Measurements from ENCODE around the gene CTXN1. TPM values are rescaled to one million over a fixed set of nuclear protein-coding genes. Genes with fewer than 3 reads are reported as not detected.

The CTXN1 gene
- total RNA-seq, 2 donors from 2014 or later = 1.5 to 4.4 TPM

GRCh38 chr19:7928741-7929701, 3.1 kb upstream of the CTXN1 start:
- H3K4me1 ChIP-seq = no peaks in the 10 kb centered on the region
- no peak overlapping the region for H3K9ac ChIP-seq (ENCODE audit: low read depth in 2 of 2, low read length in 2 of 2)
- no peak overlapping the region for H3K4me3 ChIP-seq
- H3K36me3 ChIP-seq = peaks cover 24% of the 10 kb centered on the region
- intact Hi-C loops (cut with DNase I) = loop anchor here (10.0 kb wide), 1 partner anchor 74 kb away; no protein-coding TSS in a partner anchor
- peak overlapping the region; percentile 44 for H3K27ac ChIP-seq
- no peak for TF ChIP-seq CTCF (IDR thresholded peaks at IDR 0.05)
- no peaks in the 10 kb centered on the region for H3K27me3 ChIP-seq
- DNase-seq = no peak
- no peaks in the 10 kb centered on the region for H3K9me3 ChIP-seq

GRCh38 chr19:7928334-7928706, 2.4 kb upstream of the CTXN1 start:
- Histone ChIP-seq H3K36me3 (peaks cover 18% of the 10 kb centered on the region), H3K4me1 (no peaks in the 10 kb centered on the region), H3K27ac (no peak overlapping the region), H3K9ac (ENCODE audit: low read depth in 2 of 2, low read length in 2 of 2) (no peak overlapping the region), H3K4me3 (no peak overlapping the region), H3K9me3 (no peaks in the 10 kb centered on the region), H3K27me3 (no peaks in the 10 kb centered on the region)
- intact Hi-C loops (cut with DNase I) = loop anchor here (10.0 kb wide), 1 partner anchor 74 kb away; no protein-coding TSS in a partner anchor
- TF ChIP-seq CTCF (IDR thresholded peaks at IDR 0.05) = no peak
- no peak for DNase-seq

- H3K4me1 ChIP-seq = no peaks in the 10 kb centered on the region
- no peak overlapping the region for H3K4me3 ChIP-seq
- no peak for DNase-seq
- H3K27me3 ChIP-seq = no peaks in the 10 kb centered on the region
- H3K9me3 ChIP-seq = no peaks in the 10 kb centered on the region
- no peak overlapping the region for H3K9ac ChIP-seq (ENCODE audit: low read depth in 2 of 2, low read length in 2 of 2)
- no peak overlapping the region for H3K27ac ChIP-seq
- H3K36me3 ChIP-seq = peaks cover 12% of the 10 kb centered on the region
- intact Hi-C loops (cut with DNase I) = loop anchor here (10.0 kb wide), 1 partner anchor 73 kb away; no protein-coding TSS in a partner anchor
- no peak for TF ChIP-seq CTCF (IDR thresholded peaks at IDR 0.05)
Measured at GRCh38 chr19:7927605-7928333, 1.8 kb upstream of the CTXN1 start.

- H3K27ac ChIP-seq = no peak overlapping the region
- no peaks in the 10 kb centered on the region for H3K4me1 ChIP-seq
- H3K27me3 ChIP-seq = no peaks in the 10 kb centered on the region
- H3K9me3 ChIP-seq = no peaks in the 10 kb centered on the region
- intact Hi-C loops (cut with DNase I) = loop anchor here (10.0 kb wide), 1 partner anchor 72 kb away; no protein-coding TSS in a partner anchor
- TF ChIP-seq CTCF (IDR thresholded peaks at IDR 0.05) = no peak
- no peak for DNase-seq
- H3K4me3 ChIP-seq = no peak overlapping the region
- H3K9ac ChIP-seq (ENCODE audit: low read depth in 2 of 2, low read length in 2 of 2) = no peak overlapping the region
- peaks cover 4% of the 10 kb centered on the region for H3K36me3 ChIP-seq
Measured at GRCh38 chr19:7926727-7927604, 1.0 kb upstream of the CTXN1 start.

Measured in colonic mucosa (tissue), 4 donors.